ENCODE results near the gene ZMYND8. TPM values are rescaled to one million over a fixed set of nuclear protein-coding genes. Genes with fewer than 3 reads are reported as not detected.

The ZMYND8 gene
- total RNA-seq, 1 experiment from 2014 or later = 29.0 TPM

- TF ChIP-seq CBX3 (IDR thresholded peaks at IDR 0.05; ENCODE audit: low read depth) = no peak
Observed at GRCh38 chr20:47230811-47231256, 125.7 kb downstream of the ZMYND8 start (continued).

- H3K79me2 ChIP-seq (ENCODE audit: insufficient read depth, low read length) = no peaks in the 10 kb centered on the region
- TF ChIP-seq SP1 (IDR thresholded peaks at IDR 0.05; ENCODE audit: low read depth) (no peak), EZH2phosphoT487 (IDR thresholded peaks at IDR 0.05; ENCODE audit: borderline replicate concordance) (no peak), CTCF (IDR thresholded peaks at IDR 0.05 in 2 of 3, conservative IDR thresholded peaks at IDR 0.05 in 1 of 3; ENCODE audit: borderline replicate concordance in 1 of 3, insufficient read depth in 1 of 3, low read depth in 2 of 3, low read length in 2 of 3) (no peak), CBX3 (IDR thresholded peaks at IDR 0.05; ENCODE audit: low read depth) (no peak), ZBTB33 (IDR thresholded peaks at IDR 0.05; ENCODE audit: extremely low read depth, insufficient replicate concordance, low read length) (no peak), RAD21 (IDR thresholded peaks at IDR 0.05; ENCODE audit: low read depth) (no peak), MAX (IDR thresholded peaks at IDR 0.05) (no peak), EZH2 (IDR thresholded peaks at IDR 0.05) (no peak), CEBPB (IDR thresholded peaks at IDR 0.05; ENCODE audit: low read depth) (no peak), FOSL1 (IDR thresholded peaks at IDR 0.05; ENCODE audit: low read depth) (no peak), JUND (IDR thresholded peaks at IDR 0.05) (no peak)
- no TSS peak for BruUV-seq (replicated peaks)
- intact Hi-C loops (cut with micrococcal nuclease) = no loop called here
- no peak for ATAC-seq
- no peak overlapping the region for H3K27ac ChIP-seq (ENCODE audit: low read depth, low read length)
- no peaks in the 10 kb centered on the region for H3K9me2 ChIP-seq (ENCODE audit: insufficient read depth)
- no peaks in the 10 kb centered on the region for H3K27me3 ChIP-seq (ENCODE audit: insufficient read depth, low read length)
- ChIA-PET POLR2A (interaction anchor here (0.6 kb wide), 1 partner anchor 42 kb away, joined by 3 read pairs; no protein-coding TSS in a partner anchor), RAD21 (ENCODE audit: low non-redundant PET in 1 of 2, low total read pairs in 2 of 2, uncharacterized antibody in 2 of 2, unreplicated experiment in 2 of 2) (no interaction called here), CTCF (interaction anchor here (0.6 to 1.2 kb wide), 2 partner anchors 10 to 155 kb away, joined by 4 read pairs; no protein-coding TSS in a partner anchor)
- H3K9me3 ChIP-seq (ENCODE audit: control insufficient read depth in 1 of 2, insufficient read depth in 1 of 2, low read depth in 1 of 2, low read length in 2 of 2) = no peaks in the 10 kb centered on the region
- no peak overlapping the region for H3K4me2 ChIP-seq (ENCODE audit: low read length)
- DNase-seq (ENCODE audit: low read depth, low spot score) = no peak
- H2AFZ ChIP-seq (ENCODE audit: low read depth, low read length, poor library complexity, severe bottlenecking) = no peak overlapping the region
- no peaks in the 10 kb centered on the region for H4K20me1 ChIP-seq (ENCODE audit: insufficient read depth)
- no peak overlapping the region for H3K9ac ChIP-seq (ENCODE audit: low read length)
- H3K36me3 ChIP-seq (ENCODE audit: control insufficient read depth in 1 of 2, insufficient read depth in 2 of 2, low read length in 2 of 2) = peaks cover 34 to 45% of the 10 kb centered on the region in 2 experiments
- H3K4me1 ChIP-seq (ENCODE audit: control insufficient read depth in 1 of 2, insufficient read depth in 2 of 2, low read length in 2 of 2) = no peaks in the 10 kb centered on the region
- no peak overlapping the region for H3K4me3 ChIP-seq (replicated peaks in 1 of 2; ENCODE audit: low read depth in 1 of 2, low read length in 2 of 2)
Observed at GRCh38 chr20:47228654-47229053, 127.8 kb downstream of the ZMYND8 start.

Measured in HCT116 (cell line).